ENCODE data around the gene CST4.

DNA sequence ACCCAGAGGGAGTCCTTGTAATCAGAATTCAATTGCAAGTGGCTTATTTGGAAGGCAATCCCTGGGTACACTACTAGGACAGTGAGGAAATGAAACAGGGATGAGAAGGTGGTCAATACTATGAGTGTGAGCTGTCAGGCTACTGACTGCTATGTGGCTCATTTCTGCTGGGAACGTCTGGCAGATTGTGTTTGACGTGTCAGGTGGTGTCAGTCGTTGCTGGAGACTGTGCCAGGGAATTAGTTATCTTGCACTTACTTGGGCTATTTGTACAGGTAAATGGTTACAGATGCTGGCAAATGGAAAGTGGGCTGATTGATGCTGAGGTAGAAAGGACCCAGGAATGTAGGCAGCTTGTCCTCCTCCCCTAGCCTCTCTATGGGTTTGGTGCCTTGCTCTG lies 17.4 kb downstream of the CST4 start:
- TF ChIP-seq, protein P1, sequence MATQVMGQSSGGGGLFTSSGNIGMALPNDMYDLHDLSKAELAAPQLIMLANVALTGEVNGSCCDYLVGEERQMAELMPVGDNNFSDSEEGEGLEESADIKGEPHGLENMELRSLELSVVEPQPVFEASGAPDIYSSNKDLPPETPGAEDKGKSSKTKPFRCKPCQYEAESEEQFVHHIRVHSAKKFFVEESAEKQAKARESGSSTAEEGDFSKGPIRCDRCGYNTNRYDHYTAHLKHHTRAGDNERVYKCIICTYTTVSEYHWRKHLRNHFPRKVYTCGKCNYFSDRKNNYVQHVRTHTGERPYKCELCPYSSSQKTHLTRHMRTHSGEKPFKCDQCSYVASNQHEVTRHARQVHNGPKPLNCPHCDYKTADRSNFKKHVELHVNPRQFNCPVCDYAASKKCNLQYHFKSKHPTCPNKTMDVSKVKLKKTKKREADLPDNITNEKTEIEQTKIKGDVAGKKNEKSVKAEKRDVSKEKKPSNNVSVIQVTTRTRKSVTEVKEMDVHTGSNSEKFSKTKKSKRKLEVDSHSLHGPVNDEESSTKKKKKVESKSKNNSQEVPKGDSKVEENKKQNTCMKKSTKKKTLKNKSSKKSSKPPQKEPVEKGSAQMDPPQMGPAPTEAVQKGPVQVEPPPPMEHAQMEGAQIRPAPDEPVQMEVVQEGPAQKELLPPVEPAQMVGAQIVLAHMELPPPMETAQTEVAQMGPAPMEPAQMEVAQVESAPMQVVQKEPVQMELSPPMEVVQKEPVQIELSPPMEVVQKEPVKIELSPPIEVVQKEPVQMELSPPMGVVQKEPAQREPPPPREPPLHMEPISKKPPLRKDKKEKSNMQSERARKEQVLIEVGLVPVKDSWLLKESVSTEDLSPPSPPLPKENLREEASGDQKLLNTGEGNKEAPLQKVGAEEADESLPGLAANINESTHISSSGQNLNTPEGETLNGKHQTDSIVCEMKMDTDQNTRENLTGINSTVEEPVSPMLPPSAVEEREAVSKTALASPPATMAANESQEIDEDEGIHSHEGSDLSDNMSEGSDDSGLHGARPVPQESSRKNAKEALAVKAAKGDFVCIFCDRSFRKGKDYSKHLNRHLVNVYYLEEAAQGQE (IDR thresholded peaks at IDR 0.05; ENCODE audit: low read depth): no peak
- TF ChIP-seq CREB1 (IDR thresholded peaks at IDR 0.05; ENCODE audit: low read depth): no peak
- TF ChIP-seq TAF1 (IDR thresholded peaks at IDR 0.05; ENCODE audit: low read depth): no peak
- no peak for TF ChIP-seq EP300 (IDR thresholded peaks at IDR 0.05; ENCODE audit: borderline replicate concordance)
- TF ChIP-seq FOXM1 (IDR thresholded peaks at IDR 0.05; ENCODE audit: borderline replicate concordance, low read depth): no peak
- TF ChIP-seq MAX (IDR thresholded peaks at IDR 0.05): no peak
- no peak for TF ChIP-seq NFIC (IDR thresholded peaks at IDR 0.05)
- TF ChIP-seq TCF12 (IDR thresholded peaks at IDR 0.05; ENCODE audit: low read depth): no peak
